Esophagus squamous epithelium (tissue), 4 donors: Measurements from ENCODE around the gene C10orf120.

ENCODE experiments used
- CTCF ChIP-seq, 6 experiments: fragments of 450-650 bp in 4 of 6; fragments of 200-600 bp in 2 of 6; sonication (generic) in 2 of 6; IDR thresholded peaks; one replicate each; pipeline ENCODE4 v1.5.1; 2016 to 2019; ENCODE audit warnings: antibody characterized with exemption in 6 of 6, mild to moderate bottlenecking in 4 of 6, moderate library complexity in 4 of 6
- POLR2A ChIP-seq, 4 donors: fragments of 450-650 bp; IDR thresholded peaks; one replicate each; pipeline ENCODE4 v1.6.1; 2017; ENCODE audit warnings: antibody characterized with exemption in 4 of 4, mild to moderate bottlenecking in 4 of 4, moderate library complexity in 3 of 4

GRCh38 chr10:122713091-122713885, 13.6 kb upstream of the C10orf120 start:
- TF ChIP-seq POLR2A (IDR thresholded peaks at IDR 0.05) (no peak), CTCF (IDR thresholded peaks at IDR 0.05) (no peak)
